LHCN-M2 (cell line): Measurements from ENCODE around the gene IGHMBP2. TPM values are rescaled to one million over a fixed set of nuclear protein-coding genes. Genes with fewer than 3 reads are reported as not detected.
"Not testable (repeated sequence)": the region's sequence is repeated elsewhere in the genome, so short reads cannot be mapped to it uniquely, and the experiment has no call there.

Experiments
- DNase-seq: peaks from one replicate; pipeline ENCODE4 v3.0.0-alpha.2; 2012; ENCODE audit warnings: low read depth
- polyA plus RNA-seq: library from polyadenylated mRNA; unstranded; fragments of >200 nt; gene quantifications from one replicate; pipeline ENCODE4 v1.2.1, GENCODE V29; 2012; ENCODE audit warnings: missing spikeins
- total RNA-seq: library from RNA; depleted of rRNA; stranded (reverse); fragments of >200 nt; gene quantifications from 2 replicates; pipeline ENCODE4 v1.2.3, GENCODE V29; 2014; rRNA removed

Gene IGHMBP2
- 7.1 and 11.6 TPM in 2 replicates for total RNA-seq
- polyA plus RNA-seq: 5.5 TPM

GRCh38 chr11:68903288-68904247 is at the start of gene IGHMBP2, which contains the start of gene MRPL21:
IGHMBP2 (plus strand) TSS chr11:68903891; CDS start chr11:68903953, 62 bp downstream.
MRPL21 (minus strand) TSS chr11:68903832; CDS start chr11:68903810, 22 bp downstream.
- peak; percentile 71 for DNase-seq

- DNase-seq: no peak
Observed at GRCh38 chr11:68854273-68854958, 49.3 kb upstream of the IGHMBP2 start.

GRCh38 chr11:68855205-68855981 is 48.3 kb upstream of the IGHMBP2 start:
- no peak for DNase-seq

- not testable (repeated sequence) for DNase-seq
Observed at GRCh38 chr11:68856425-68857030, 47.2 kb upstream of the IGHMBP2 start.

GRCh38 chr11:68857037-68857586 is 46.6 kb upstream of the IGHMBP2 start:
- DNase-seq: no peak

- DNase-seq: no peak
Observed at GRCh38 chr11:68859123-68859522, 44.6 kb upstream of the IGHMBP2 start.

- no peak for DNase-seq
Observed at GRCh38 chr11:68862421-68862820, 41.3 kb upstream of the IGHMBP2 start.

GRCh38 chr11:68863553-68864265 is 40.0 kb upstream of the IGHMBP2 start:
- DNase-seq: no peak

- no peak for DNase-seq
Observed at GRCh38 chr11:68865241-68865640, 38.5 kb upstream of the IGHMBP2 start.

- DNase-seq: no peak
Observed at GRCh38 chr11:68867066-68867465, 36.6 kb upstream of the IGHMBP2 start.

GRCh38 chr11:68868221-68868835 is 35.4 kb upstream of the IGHMBP2 start:
- DNase-seq: no peak

- no peak for DNase-seq
Observed at GRCh38 chr11:68870470-68870869, 33.2 kb upstream of the IGHMBP2 start.

GRCh38 chr11:68872216-68873003 is 31.3 kb upstream of the IGHMBP2 start:
- DNase-seq: no peak

GRCh38 chr11:68878022-68878421 is 25.7 kb upstream of the IGHMBP2 start:
- no peak for DNase-seq

- DNase-seq: no peak
Observed at GRCh38 chr11:68880851-68881250, 22.8 kb upstream of the IGHMBP2 start.

- DNase-seq: no peak
Observed at GRCh38 chr11:68881320-68881719, 22.4 kb upstream of the IGHMBP2 start.

GRCh38 chr11:68882391-68882790 is 21.3 kb upstream of the IGHMBP2 start:
- DNase-seq: no peak

- not testable (repeated sequence) for DNase-seq
Observed at GRCh38 chr11:68884827-68885226, 18.9 kb upstream of the IGHMBP2 start.

GRCh38 chr11:68889948-68890446 is 13.7 kb upstream of the IGHMBP2 start:
- no peak for DNase-seq
